DND-41 (cell line): ENCODE results near the gene MAGI1.

ENCODE experiments used
- ATAC-seq: fragments of 200-7000 bp; cut with Tn5 transposase; 3 replicates; pipeline ENCODE4 v1.9.1; 2021; ENCODE audit warnings: low read depth; ENCODE audit not compliant: insufficient read depth
- DNase-seq: peaks from one replicate; pipeline ENCODE4 v3.0.0-alpha.2; 2020
- H2AFZ ChIP-seq: 2 replicates; pipeline ENCODE4 v1.6.0; 2012; ENCODE audit warnings: low read depth, low read length
- H3K27ac ChIP-seq: 2 replicates; pipeline ENCODE4 v1.5.1; 2012; ENCODE audit warnings: low read length, inconsistent platforms
- H3K27me3 ChIP-seq: fragments of 200-600 bp; sonication (generic); 2 replicates; pipeline ENCODE4 v1.6.0; 2012; ENCODE audit warnings: low read length, mild to moderate bottlenecking, inconsistent platforms; ENCODE audit not compliant: insufficient read depth, poor library complexity
- H3K36me3 ChIP-seq: 2 replicates; pipeline ENCODE4 v1.5.1; 2012; ENCODE audit warnings: low read length, inconsistent platforms; ENCODE audit not compliant: insufficient read depth
- H3K4me1 ChIP-seq: 2 replicates; pipeline ENCODE4 v1.5.1; 2012; ENCODE audit warnings: mild to moderate bottlenecking, low read length; ENCODE audit not compliant: insufficient read depth
- H3K4me2 ChIP-seq: 2 replicates; pipeline ENCODE4 v1.6.0; 2012; ENCODE audit warnings: mild to moderate bottlenecking, moderate library complexity, low read length, inconsistent platforms; ENCODE audit not compliant: insufficient read depth
- H3K4me3 ChIP-seq, 2 experiments: fragments of 200-600 bp in 1 of 2; shearing (Covaris generic) in 1 of 2; 2 replicates each; pipeline ENCODE4 v1.5.1; 2012 to 2016; ENCODE audit warnings: inconsistent platforms in 2 of 2, low read length in 2 of 2, mild to moderate bottlenecking in 2 of 2, low read depth in 1 of 2, moderate library complexity in 1 of 2
- H3K79me2 ChIP-seq: 2 replicates; pipeline ENCODE4 v1.6.0; 2012; ENCODE audit warnings: low read length, inconsistent platforms; ENCODE audit not compliant: insufficient read depth
- H3K9ac ChIP-seq: 2 replicates; pipeline ENCODE4 v1.6.0; 2012; ENCODE audit warnings: low read depth, mild to moderate bottlenecking, inconsistent platforms, low read length, moderate library complexity
- H3K9me3 ChIP-seq: 2 replicates; pipeline ENCODE4 v1.5.1; 2012; ENCODE audit warnings: low read length, moderate library complexity, mild to moderate bottlenecking, inconsistent platforms; ENCODE audit not compliant: insufficient read depth, severe bottlenecking
- H4K20me1 ChIP-seq: 2 replicates; pipeline ENCODE4 v1.6.0; 2012; ENCODE audit warnings: low read length; ENCODE audit not compliant: insufficient read depth
- EZH2 ChIP-seq: IDR thresholded peaks from 3 replicates; pipeline ENCODE4 v1.6.1; 2012; ENCODE audit warnings: borderline replicate concordance, low read depth, mild to moderate bottlenecking, moderate library complexity, low read length, inconsistent platforms; ENCODE audit not compliant: severe bottlenecking
- TF ChIP-seq, protein P1 (sequence below): IDR thresholded peaks from 2 replicates; pipeline ENCODE4 v1.5.1; 2012; ENCODE audit warnings: borderline replicate concordance, low read length, moderate library complexity, mild to moderate bottlenecking; ENCODE audit not compliant: poor library complexity, severe bottlenecking; ENCODE audit errors: extremely low read depth

The MAGI1 gene

DNA sequence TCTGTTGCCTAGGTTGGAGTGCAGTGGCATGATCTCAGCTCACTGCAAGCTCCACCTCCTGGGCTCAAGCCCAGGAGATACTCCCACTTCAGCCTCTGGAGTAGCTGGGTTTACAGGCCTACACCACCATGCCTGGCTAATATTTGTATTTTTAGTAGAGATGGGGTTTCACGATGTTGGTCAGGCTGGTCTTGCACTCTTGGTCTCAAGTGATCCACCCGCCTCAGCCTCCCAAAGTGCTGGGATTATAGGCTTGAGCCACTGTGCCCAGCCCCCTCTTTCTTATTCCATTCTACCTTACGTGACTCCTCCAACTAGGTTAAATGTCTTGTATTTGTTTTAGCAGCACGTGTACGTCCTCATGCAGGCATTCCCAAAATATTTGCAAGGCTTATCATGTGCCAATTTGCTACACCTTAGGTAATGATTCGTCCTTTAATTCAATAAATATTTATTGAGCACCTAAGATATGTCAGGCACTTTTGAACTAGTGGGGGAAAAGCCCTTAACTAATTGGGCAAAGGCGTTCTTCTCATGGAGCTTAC is 14.9 kb upstream of the MAGI1 start:
- TF ChIP-seq, protein P1, sequence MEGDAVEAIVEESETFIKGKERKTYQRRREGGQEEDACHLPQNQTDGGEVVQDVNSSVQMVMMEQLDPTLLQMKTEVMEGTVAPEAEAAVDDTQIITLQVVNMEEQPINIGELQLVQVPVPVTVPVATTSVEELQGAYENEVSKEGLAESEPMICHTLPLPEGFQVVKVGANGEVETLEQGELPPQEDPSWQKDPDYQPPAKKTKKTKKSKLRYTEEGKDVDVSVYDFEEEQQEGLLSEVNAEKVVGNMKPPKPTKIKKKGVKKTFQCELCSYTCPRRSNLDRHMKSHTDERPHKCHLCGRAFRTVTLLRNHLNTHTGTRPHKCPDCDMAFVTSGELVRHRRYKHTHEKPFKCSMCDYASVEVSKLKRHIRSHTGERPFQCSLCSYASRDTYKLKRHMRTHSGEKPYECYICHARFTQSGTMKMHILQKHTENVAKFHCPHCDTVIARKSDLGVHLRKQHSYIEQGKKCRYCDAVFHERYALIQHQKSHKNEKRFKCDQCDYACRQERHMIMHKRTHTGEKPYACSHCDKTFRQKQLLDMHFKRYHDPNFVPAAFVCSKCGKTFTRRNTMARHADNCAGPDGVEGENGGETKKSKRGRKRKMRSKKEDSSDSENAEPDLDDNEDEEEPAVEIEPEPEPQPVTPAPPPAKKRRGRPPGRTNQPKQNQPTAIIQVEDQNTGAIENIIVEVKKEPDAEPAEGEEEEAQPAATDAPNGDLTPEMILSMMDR = no peak
- no peak for TF ChIP-seq EZH2
- Histone ChIP-seq H3K36me3 (no peaks in the 10 kb centered on the region), H3K79me2 (no peaks in the 10 kb centered on the region), H3K9me3 (no peaks in the 10 kb centered on the region), H3K27ac (no peak overlapping the region), H3K4me3 (no peak overlapping the region), H3K27me3 (no peaks in the 10 kb centered on the region), H4K20me1 (no peaks in the 10 kb centered on the region), H3K9ac (no peak overlapping the region), H3K4me1 (no peaks in the 10 kb centered on the region), H3K4me2 (no peak overlapping the region), H2AFZ (no peak overlapping the region)
- DNase-seq = no peak
- no peak for ATAC-seq

DNA sequence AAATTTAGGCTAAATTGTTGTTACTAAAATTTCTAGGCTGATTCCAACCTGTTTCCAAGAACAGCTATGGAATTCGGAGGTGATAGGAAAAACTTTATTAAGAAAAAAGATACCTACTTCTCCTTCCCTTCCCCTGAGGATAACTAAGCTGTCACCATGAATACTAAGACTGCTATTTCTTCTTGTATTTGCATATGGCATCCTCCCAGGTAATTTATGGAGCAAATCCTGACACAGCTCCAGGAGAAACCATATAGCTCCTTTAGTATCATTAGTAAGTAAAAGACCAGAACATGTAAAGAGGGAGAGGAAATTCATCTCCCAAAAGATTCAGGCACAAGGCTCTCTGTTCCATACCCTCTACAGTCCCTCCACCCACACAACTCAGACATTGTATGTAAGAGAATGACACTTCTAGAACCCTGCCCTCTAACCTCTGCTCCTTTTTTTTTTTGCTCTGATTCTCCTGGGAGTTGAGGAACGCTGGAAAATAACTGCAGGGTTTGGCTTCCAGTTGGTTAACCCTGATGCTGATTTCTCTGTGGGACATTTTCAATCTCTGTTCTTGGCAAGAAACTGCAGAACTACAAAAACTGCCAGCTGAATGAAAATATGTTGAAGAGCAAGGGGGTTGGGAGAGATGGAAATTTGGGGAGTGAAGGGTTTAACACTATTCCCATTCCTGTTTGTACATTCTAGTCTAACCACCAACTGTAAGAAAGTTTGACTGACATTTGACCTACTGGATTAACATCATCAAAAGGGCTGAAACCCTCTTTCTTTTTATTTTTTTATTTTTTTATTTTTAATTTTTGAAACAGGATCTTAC is 14.2 kb upstream of the MAGI1 start:
- Histone ChIP-seq H3K27ac (no peak overlapping the region), H3K79me2 (no peaks in the 10 kb centered on the region), H3K4me1 (no peaks in the 10 kb centered on the region), H3K4me2 (no peak overlapping the region), H2AFZ (no peak overlapping the region), H3K9me3 (no peaks in the 10 kb centered on the region), H3K36me3 (no peaks in the 10 kb centered on the region), H3K27me3 (no peaks in the 10 kb centered on the region), H3K4me3 (no peak overlapping the region), H3K9ac (no peak overlapping the region), H4K20me1 (no peaks in the 10 kb centered on the region)
- ATAC-seq = no peak
- no peak for DNase-seq
- TF ChIP-seq EZH2 = no peak
- TF ChIP-seq, protein P1 = no peak

DNA sequence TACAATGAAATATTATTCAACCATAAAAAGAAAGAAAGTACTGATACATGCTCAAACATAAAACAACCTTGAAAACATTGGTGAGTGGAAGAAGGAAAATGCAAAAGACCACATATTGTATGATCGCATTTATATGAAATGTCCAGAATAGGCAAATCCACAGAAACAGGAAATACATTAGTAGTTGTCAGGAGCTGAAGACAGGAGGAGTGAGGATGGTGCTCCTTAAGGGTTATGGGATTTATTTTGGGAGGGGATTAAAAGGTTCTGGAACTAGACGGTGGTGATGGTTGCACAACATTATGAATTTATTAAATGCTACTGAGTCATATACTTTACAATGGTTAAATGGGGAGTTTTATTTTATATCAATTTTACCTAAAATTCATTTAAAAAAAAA is 12.1 kb upstream of the MAGI1 start:
- ATAC-seq = no peak
- no peaks in the 10 kb centered on the region for H3K79me2 ChIP-seq

More for the DNA sequence above, 12.1 kb upstream of the MAGI1 start:
- Histone ChIP-seq H3K4me1 (no peaks in the 10 kb centered on the region), H3K27ac (no peak overlapping the region), H3K9me3 (no peaks in the 10 kb centered on the region), H3K27me3 (no peaks in the 10 kb centered on the region), H2AFZ (no peak overlapping the region), H4K20me1 (no peaks in the 10 kb centered on the region), H3K36me3 (no peaks in the 10 kb centered on the region), H3K9ac (no peak overlapping the region), H3K4me2 (no peak overlapping the region), H3K4me3 (no peak overlapping the region)
- TF ChIP-seq EZH2 = no peak
- TF ChIP-seq, protein P1 = no peak
- DNase-seq = no peak
